ENCODE data around the gene ARHGAP24.
"Not testable (repeated sequence)": the region's sequence is repeated elsewhere in the genome, so short reads cannot be mapped to it uniquely, and the experiment has no call there.

ARHGAP24 gene

DNA sequence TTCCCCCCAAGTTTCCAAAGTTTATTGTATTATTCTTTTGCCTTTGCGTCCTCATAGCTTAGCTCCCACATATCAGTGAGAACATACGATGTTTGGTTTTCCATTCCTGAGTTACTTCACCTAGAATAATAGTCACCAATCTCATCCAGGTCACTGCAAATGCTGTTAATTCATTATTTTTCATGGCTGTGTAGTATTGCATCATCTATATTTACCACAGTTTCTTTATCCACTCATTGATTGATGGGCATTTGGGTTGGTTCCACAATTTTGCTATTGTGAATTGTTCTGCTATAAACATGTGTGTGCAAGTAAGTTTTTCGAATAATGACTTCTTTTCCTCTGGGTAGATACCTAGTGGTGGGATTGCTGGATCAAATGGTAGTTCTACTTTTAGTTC lies 43.6 kb downstream of the ARHGAP24 start:
- not testable (repeated sequence) for DNase-seq (ENCODE audit: low read depth)

DNA sequence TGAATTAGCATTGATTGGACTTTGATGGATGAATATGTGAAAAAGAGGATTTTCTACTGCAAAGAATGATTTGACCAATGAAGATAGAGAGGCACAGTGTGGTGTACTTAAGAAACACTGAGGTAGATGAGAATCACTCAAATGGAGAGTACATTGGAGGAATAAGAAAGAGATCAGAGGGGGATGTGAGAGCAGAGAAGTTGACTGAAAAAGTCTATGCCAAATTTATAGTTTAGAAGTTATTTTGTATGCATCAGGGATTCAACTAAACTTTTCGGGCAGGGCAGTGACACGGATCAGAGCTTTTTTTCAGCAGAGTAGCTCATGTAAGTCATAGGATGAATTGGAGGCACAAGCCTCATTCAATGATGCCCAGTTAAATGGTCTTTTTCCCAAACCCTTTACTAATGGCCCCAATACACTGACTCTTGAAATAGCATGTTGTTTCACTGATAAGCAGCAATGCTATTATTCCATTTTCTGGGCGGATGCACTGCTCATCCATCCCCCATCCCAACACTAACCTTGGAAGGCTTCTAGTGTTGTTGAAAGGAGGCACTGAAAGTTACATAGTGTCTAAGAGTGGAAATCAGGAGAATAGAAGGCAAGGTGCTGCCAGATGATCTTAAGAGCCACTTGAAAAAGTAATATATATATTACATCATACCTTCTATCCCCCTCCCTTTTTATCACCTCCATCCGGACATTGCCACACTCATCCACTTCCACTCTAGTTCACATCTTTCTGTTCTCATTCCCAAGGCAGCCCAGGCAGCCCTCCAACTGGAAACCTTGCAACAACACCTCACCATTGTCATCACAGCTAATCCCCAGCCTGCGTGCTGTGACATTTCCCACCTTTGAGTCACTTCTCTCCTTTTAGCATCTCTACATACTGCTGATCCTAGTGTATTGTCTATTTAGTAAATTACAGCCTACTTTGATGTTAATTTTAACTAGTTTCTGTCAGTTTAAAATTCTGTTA lies 46.1 kb downstream of the ARHGAP24 start:
- no peak for DNase-seq (ENCODE audit: low read depth)

DNA sequence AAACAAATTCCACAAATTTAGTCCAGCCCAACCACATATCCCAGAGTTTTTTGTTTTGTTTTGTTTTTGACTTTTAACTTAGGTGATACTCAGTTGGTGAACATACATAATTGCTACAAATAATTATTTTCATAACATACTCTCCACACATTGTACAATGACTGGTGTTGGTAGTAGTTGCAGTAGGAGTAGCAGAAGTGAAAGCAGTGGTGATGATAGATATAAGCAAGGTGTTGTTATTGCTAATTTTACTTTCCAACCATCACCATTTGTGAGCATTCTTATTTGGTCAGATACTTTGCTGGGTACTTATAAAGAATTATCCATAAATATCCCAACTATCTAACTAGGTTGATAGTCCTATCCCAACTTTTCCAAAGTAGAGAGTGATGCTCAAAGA lies 47.3 kb downstream of the ARHGAP24 start:
- no peak for DNase-seq (ENCODE audit: low read depth)

DNA sequence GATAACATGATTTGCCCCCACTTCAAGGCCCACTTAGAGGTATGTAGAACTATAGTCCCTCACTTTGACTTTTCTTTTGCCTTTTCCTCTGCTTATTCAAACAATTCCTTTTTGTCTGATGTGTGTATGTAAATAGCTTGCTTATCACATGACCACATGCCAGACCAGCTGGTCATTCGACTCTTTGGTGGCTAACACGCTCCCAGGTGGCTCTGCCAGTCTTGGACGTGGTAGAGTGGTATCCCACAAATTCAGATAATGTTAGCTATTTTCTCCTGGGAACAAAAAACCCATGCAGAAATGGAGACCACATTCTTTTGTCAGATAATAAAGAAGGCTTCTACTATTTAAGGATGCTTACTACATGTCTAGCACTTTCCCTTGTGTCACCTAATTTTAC lies 47.9 kb downstream of the ARHGAP24 start:
- no peak for DNase-seq (ENCODE audit: low read depth)

DNA sequence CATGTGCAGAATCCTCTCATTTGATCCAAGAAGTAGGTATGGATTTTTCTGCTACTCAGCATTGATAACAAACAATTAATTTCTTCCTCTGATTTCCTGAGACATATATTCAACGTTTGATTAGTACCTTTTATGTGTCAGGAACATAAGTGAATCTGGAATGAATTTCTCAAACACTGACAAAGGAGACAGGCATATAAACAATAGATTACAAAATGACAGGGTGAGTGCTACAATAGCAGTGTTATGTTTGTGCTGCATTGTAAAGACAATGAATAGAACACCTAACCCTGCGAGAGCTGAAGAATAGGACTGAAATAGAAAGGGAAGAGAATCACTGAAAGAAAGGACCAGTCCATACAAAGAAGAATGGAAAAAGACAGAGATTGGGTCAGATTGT lies 52.9 kb downstream of the ARHGAP24 start:
- DNase-seq (ENCODE audit: low read depth): no peak

DNA sequence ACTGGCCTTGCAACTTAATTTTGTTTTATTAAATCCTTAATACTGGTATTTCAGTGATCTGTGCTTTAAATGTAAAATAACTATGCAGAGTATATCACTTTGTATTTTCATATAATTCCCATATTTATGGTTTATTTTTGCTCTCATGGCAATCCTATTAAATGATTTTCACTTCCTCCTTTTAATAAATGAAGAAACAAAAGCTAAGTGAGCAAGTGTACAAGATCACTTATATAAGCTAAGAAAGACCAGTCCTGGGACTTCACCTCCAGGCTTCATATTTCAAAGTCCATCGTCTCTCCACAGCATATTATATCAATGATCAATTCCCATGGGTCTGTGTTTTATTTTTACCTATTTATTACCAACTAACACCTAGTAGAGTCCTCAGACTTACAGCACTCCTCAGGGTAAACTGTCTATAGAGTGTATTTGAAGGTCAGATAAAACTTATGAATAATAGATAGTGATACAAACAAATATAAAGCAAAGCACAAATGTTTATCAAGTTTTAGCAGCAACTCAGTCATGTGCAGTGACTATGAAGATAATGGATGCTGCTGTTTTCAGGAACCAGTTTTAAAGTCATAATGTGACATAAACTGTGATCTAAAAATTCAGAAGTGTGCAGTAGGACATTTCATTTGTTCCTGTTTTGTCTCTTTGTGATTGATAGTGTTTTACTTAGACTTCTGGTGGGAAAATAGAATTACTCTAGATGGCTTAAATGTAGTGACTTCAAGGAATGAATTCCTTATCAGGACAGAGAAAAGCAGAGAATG lies 56.8 kb downstream of the ARHGAP24 start:
- no peak for DNase-seq (ENCODE audit: low read depth)

DNA sequence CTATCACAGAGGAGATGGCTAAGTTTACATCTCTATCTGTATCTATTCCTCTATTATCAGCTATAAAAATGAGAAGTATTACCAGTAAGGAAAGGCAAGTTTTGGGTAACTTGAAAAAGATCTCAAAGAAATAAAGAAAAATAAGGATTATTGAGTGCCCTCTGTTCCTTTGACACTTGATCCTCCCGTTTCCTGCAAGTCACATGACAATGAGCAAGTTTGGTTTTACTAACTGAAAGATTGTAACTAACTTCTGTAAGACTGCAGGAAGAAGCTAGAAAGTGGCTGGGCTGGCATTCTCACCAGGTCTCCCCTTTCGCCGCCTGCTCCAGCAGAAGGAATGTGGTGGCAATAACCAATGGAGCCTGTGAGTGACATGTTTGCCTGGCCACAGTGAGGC lies 59.2 kb downstream of the ARHGAP24 start:
- no peak for DNase-seq (ENCODE audit: low read depth)

DNA sequence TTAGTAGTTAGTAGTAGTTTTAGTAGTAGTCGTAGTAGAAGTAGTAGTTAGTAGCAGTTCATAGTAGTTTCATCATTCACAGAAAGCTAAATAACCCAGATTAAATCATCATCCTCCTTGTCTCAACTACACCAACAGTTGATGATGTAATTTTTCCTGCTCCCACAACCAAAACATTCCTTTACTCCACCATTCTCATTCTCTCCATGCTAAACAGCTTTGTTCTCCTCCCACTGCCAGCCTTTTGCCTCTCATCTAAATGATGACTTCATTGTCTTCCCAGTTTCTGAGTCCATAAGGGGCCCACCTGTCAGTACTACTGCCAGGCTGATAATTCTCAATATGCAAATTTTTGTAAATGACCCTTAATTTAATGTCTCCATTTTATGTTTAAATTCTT lies 68.9 kb downstream of the ARHGAP24 start:
- DNase-seq (ENCODE audit: low read depth): peak; percentile 1

DNA sequence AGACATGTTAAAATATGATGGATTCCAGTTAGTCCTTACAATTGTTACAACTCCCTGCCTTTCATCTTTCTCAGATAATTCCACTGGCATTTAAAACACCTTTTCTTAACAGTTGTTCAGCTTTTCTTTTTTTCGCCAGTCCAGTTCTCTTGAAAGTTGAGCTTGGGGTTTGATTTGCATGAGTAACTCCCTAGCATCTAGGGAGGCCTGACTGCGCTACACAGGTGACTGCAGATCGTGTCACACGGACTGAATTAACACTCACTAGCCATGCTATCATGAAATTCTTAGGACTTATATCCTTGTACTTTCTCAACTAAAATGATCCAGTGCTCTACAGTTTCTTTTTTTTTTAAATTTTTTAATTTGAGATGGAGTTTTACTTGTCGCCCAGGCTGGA lies 69.8 kb downstream of the ARHGAP24 start:
- DNase-seq (ENCODE audit: low read depth): no peak

DNA sequence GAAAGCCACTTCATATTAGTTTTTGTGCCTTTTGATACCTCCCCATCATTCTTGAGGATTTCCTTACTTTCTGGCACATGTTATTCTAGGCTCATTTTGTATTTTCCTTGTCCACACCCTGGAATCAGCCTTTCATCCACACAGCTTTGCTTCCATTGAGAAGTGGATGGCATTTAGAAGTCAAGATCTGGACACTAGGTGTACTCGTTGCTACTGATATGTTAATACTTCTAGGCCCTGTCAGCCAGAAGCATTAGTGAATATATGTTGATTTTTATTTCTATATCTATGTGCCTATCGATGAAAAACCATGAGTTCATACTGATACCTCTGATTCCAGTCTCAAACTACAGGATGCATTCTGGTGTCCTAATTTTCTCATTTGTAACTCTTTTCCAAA lies 73.2 kb downstream of the ARHGAP24 start:
- no peak for DNase-seq (ENCODE audit: low read depth)

DNA sequence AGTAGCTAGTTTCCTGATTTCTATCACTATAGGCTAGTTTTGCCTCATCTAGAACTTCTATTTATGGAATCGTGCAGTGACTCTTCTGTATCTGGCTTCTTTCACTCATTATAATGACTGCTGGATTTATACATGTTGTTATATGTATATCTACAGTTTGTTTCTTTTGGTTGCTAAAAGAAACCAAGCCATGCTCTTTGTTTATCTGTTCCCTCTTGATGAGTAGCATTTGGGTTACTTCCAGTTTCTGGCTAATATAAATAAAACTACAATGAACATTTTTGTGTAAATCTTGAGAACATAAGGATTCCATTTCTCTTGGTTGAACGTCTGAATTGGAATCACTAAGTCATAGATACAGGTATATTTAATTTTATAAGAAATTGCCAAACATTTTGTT lies 73.9 kb downstream of the ARHGAP24 start:
- DNase-seq (ENCODE audit: low read depth): no peak

DNA sequence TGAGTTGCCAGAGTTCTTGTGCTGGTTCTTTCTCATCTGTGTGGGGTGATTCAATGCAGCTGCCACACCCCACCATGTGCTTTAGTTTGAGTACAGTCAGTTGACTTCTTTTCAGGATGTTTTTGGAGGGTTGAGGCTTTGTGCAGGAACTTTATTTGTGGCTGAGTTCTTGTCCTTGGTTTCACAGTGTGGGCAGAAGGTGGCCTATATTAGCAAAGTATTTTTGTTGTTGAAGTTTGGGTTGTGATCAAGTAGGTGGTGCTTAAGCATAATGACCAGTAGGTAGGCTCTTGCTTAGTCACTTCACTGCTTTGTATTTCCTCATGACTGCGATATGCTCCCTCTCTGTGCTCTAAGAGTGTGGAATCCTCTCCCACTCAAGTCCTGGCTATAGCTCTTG lies 80.3 kb downstream of the ARHGAP24 start:
- DNase-seq (ENCODE audit: low read depth): no peak

DNA sequence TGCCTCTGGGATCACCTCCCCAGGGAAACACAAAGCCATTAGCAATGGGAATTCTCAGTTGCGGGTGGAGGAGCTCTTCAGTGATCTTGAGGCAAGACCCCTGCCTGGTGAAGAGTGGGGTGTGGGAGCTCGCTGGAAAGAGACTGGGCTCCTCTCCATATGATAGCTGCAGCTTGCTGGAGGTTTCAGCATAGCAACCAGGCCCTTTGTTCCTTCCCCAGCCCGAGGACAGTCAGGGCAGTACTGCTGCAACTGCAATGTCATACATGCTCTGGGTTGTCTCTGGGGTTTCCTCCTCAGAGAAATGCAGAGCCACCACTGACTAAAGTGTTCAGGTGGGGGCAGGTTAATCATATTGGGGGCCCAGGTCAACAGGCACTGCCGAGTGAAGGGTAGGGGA lies 81.3 kb downstream of the ARHGAP24 start:
- DNase-seq (ENCODE audit: low read depth): no peak

DNA sequence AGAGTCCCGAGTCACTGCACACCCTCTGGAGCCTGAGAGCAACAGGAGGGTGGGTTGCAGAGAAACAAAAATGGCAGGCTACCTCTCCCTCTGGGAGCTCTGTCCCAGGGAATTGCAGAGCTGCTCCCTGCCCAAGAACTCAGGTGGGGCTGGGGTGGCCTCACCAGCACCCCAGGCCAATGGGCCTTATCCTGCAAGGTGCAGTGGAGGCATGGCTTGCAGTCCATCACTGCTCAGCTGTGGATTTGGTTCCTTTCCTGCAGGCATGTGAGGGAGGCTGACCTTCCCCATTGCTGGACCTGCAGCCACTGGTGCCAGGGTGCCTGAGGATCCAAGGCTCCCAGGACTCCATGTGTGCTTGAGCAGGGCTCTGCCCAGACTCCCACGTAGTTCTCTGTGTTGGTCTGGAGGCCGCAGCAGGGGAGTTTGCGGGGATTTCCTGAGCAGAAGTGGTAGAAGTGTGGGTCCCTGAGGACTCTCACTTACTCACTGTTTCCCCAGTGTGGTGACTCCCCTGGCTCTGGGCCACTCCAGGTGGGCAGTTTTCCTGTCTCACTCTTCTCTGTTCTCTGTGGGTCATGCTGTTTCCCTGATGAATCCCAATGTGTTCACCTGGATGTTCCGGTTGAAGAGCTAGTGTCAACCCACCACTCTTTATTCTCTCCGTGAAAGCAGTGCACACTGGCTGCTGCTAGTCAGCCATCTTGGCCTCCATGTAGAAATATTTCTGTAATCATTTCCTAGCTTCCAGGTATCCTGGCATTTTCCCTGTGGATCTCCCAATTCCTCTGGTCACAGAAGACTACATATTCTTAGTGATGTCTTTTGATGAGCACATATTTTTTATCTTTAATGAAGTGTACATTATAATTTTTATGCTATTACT lies 82.3 kb downstream of the ARHGAP24 start:
- DNase-seq (ENCODE audit: low read depth): no peak

DNA sequence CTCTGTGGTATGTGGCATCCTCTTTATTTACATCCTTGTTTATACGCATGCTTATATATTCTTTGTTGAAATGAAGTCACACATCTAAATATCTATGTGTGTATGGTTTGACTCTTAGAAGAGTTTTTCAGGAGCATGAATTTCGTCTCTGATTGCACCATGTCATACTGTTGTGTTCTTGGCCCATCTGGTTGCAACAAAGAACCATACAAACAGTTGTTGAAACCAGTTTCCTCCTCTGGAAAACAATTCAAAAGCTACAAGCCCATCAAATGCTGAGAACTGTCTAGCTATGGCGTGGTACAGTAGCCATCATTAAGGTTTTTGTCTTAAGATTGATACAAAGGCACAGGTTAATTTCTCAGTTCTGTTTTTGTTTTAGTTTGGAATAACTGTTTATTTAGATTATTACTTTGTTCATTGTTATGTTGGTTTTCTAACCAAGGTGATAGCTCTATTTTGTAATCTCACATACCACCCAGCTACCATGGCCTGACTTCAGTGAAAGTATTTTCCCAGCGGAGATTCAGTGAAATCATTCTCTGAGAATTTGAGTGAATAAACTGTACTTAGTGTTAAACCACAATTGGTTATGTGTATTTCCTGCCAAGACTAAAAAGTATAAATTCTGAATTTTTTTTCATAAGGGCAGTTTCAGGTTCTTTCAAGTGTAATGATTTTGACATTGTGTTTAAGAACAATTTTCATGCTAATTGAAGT lies 91.0 kb downstream of the ARHGAP24 start:
- peak; percentile 28 for DNase-seq (ENCODE audit: low read depth)

DNA sequence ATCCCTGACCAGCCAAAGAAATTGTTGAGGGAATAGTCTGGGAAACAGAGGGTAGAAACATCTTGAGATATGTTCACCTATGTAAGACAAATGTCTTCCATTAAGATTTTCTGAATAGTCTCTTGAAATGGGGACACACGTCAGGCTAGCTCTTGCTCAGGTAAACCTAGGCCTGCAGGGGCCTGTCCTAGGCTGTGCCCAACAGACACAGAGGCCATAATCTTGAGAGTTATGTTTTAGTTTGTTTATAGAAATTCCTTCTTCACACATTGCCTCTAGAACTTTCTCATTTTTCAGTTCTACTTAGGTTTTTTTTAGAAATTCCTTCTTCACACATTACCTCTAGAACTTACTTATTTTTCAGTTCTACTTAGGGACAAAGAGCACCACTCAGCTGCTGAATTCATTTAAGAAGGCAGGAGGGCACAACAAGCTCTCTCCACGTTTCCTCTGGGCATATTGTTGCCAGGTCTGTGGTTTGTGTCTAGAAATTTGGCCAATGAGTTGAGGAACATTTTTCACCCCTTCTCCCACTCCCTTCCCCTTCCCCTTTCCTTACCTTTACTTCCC lies 94.9 kb downstream of the ARHGAP24 start:
- DNase-seq (ENCODE audit: low read depth): no peak

DNA sequence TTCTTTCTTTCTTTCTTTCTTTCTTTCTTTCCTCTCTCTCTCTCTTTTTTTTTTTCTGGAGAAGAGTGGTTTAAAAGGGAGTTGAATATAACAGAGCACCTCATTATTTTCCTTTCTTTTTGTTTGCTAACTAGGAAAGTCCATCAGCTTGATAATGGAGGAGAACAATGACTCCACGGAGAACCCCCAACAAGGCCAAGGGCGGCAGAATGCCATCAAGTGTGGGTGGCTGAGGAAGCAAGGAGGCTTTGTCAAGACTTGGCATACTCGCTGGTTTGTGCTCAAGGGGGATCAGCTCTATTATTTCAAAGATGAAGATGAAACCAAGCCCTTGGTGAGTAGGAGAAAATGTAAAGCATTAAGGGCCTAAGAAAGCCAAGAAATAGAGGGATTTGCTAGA lies 95.4 kb downstream of the ARHGAP24 start:
- DNase-seq (ENCODE audit: low read depth): no peak

DNA sequence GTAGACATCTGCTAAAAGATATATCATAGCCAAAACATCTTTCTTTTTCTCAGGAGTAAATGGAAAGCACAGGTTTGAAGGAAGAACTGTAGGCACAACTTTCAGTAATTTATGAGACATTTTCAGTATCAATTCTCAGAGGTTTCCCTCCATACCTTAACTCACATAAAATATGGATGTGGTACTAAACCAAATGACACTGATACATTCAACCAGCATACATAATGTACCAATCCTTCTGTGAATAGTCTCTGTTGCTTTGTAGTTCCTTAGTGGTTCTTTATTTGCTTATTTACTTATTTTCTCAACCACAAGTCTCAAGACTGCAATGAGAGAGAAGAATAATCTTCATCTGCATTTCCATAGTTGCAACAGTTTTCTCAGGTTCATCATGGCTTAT lies 96.1 kb downstream of the ARHGAP24 start:
- no peak for DNase-seq (ENCODE audit: low read depth)

DNA sequence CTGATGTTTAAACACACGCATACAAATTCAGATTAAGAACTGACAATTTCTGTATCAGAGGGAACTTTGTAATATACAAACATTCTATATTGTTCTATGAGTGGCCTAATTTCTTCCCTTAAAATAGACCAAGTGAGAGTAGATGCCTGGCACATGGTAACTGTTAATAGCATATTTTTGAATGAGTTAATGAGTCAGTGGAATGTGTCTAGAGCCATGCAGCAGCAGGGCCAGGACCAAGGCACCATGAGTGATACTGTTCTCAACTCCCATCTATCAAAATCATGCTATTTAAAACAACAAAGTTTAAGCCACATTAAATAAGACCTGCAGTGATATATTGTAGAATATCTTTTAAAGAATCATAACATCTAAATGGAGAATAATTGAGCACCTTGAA lies 98.3 kb downstream of the ARHGAP24 start:
- no peak for DNase-seq (ENCODE audit: low read depth)

DNA sequence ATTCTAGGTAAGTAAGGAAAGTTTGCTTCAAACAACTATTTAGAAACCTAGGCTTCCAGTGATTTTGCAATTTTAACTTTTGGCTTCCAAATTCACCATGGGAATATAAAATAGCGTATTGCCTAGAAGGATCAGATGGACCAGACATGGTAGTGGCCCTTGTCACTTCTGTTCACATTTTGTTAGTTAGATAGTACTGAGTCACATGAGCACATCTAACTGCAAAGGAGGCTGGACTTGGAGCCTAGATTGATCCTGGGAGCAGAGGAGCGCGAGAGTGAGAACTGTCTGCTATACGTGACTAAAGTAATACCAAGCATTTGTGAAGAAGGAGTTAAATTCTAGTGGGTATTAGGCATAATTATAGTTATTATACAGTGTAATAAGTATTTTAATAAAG lies 102.4 kb downstream of the ARHGAP24 start:
- no peak for DNase-seq (ENCODE audit: low read depth)

DNA sequence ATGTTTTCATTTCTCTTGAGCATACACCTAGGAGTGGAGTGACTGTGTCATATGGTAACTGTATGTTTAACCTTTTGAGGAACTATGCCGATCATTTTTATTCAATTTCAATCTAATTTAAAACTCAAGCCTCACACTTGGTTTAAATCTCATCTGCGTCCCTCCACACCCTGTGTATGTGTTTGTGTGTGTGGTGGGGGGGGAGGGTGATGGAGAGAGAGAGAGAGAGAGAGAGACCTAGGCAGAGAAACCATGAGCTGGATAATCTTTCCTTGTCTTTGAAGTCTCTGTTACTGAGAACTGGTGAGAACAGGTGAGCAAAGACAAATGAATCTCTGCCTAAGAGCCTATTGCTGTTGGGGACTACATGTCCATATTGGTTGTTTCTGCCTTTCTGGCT lies 105.0 kb downstream of the ARHGAP24 start:
- no peak for DNase-seq (ENCODE audit: low read depth)

All from ELR (cell line).